DMS153 (cell line): ENCODE measurements around the gene MAP2K6.

Experiments
- DNase-seq: peaks from one replicate; lab custom pipeline; 2025; lab: John Stamatoyannopoulos, UW

The MAP2K6 gene

DNA sequence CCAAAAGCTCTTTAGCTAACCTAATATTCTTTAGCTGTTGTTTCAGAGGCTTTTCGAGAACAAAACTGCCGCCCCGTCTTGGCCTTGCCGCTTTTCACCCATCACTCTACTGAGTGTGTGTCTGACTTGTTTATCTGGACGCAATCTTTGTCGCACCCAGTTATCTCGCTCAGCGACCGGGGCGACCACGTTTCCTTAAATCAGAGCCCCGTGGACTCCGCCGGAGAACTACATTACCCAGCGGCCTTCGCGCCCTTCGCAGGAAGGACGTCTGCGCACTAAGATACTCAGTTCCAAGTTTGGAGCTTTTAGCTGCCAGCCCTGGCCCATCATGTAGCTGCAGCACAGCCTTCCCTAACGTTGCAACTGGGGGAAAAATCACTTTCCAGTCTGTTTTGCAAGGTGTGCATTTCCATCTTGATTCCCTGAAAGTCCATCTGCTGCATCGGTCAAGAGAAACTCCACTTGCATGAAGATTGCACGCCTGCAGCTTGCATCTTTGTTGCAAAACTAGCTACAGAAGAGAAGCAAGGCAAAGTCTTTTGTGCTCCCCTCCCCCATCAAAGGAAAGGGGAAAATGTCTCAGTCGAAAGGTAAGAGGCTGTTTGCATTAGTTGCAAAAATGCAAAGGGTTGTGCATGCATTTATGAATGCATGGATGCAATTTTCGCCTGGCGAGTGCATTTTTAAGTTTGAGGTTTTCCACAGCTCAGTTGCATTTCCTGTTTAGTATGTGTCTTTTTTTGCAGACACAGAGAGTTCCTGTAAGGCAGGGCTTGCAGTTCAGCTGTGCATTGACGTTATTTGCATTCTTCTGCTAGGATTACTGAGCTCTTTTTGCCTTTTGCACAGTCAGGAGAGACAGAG is at the start of gene MAP2K6:
Gene MAP2K6 (plus strand): TSS at position 290 of the 867 bp plus-strand sequence. CDS start 288 bp downstream, at position 578.
- peak; percentile 51 for DNase-seq

DNA sequence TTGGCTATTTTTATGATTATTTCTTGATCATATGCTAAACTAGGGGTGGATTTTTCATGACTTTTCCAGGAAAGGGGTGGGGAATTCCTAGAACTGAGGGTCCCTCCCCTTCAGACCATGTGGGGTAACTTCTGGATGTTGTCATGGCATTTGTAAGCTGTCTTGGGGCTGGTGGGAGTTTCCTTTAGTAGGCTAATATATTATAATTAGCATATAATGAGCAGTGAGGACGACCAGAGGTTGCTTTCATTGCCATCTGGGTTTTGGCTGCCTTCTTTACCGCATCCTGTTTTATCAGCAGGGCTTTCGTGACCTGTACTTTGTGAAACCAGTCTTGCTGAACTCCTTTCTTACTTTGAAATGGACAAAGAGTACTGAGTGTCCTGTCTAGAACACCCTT is 47.2 kb upstream of the MAP2K6 start:
- DNase-seq, result no peak

DNA sequence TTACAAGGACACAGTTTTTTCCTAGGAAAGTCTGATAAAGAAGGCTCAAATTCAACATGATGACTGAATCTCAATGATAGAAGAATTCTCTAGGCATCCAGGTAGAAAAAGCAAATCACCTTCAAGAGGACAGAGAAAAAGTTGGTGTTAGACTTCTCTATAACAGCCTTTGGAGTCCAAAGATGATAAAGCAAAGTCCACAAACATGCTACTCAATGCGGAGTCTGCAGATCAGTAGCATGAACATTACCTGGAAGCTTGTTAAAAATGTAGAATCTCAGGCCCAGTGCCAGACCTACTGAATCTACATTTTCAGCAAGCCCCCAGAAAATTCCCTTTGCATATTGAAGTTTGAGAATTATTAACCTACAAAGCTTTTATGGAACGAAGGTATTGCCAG is 41.4 kb upstream of the MAP2K6 start:
- no peak for DNase-seq

DNA sequence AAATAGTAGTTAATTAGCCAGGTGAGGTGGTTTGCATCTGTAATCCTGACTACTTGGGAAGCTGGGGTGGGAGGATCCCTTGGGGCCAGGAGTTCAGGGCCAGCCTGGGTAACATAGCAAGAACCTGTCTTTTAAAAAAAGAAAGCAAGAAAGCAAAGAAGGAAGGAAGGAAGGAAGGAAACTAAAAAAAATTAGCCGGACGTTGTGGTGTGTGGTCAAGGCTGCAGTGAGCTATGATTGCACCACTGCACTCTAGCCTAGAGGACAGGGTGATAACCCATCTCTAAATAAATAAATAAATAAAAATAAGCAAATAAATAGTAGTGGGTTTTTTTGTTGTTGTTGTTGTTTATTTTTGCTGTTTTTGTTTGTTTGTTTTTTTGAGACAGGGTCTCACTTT is 39.3 kb upstream of the MAP2K6 start:
- no peak for DNase-seq

DNA sequence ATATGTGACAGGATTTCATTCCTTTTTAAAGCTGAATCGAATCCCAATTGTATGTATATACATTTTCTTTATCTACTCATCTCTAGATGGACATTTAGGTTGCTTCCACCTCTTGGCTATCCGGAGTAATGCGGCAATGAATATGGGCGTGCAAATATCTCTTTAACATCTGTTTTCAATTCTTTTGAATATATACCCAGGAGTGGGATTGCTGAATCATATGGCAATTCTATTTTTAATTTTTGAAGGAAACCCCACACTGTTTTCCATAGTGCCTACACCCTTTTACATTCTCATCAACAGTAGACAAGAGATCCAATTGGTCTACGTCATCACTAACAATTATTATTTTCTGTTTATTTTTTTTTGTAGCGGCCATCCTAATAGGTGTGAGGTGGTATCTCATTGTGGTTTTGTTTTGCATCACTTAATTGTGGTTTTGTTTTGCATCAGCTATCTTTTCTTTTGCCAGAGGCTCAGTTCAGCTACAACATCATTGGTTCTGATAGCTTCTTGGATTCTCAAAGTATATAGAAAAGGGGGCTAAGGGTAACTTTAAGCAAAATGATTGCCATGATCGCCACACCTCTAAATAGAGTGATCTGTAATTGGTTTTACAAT is 25.6 kb upstream of the MAP2K6 start:
- DNase-seq, result no peak

DNA sequence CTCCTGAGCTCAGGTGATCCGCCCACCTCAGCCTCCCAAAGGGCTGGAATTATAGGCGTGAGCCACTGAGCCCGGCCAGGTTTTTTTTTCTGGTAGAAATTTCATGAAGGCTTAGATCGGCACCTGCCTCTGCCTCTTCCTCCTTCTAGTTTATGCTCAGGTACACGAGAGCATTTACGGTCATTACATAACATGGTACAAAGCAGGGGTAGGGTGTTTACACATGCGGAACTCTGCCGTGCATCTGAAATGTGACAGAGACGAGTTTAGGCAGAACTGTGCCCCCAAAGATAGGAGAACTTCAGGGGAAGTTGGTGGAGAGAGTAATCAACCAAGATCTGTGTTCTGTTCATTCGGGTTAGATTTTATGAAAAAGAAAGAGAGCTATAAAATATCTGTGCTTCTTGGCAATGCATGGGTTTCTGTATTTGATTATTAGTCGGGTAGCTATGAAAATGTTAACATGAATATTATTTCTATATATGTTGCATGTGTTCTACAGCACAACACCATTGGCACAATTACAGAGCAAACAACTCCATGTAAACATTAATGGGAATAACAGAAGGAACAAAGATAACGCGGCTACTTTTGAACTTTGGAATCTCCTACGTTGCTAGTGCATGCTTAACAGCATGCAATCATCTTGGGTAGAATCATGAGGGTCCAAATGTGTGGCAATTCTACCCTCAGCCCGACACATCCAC is 23.5 kb upstream of the MAP2K6 start:
- DNase-seq, result no peak

DNA sequence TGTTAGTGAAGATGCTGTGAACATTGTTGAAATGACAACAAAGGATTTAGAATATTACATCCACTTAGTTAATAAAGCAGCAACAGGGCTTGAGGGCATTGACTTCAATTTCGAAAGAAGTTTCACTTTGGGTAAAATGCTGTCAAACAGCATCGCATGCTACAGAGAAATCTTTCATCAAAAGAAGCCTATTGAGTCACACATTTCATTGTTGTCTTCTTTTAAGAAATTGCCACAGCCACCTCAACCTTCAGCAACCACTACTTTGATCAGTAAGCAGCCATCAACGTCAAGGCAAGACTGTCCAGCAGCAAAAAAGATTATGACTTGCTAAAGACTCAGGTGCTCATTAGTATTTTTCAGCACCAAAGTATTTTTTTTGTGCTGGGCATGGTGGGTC is 13.2 kb upstream of the MAP2K6 start:
- no peak for DNase-seq

DNA sequence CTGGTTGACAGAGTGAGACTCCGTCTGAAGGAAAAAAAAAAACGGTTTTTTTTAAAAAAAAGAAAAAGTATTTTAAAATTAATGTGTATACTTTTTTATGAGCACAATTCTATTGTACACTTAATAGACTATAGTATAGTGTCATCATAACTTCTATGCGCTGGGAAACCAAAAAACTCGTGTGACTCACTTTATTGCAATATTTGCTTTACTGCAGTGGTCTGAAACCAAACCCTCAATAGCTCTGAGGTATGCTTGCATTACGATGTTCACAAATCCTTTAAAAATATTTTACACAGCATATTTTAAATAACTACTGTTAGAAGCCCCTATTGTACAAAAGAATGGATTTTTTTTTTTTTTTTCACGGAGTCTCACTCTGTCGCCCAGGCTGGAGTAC is 12.4 kb upstream of the MAP2K6 start:
- no peak for DNase-seq

DNA sequence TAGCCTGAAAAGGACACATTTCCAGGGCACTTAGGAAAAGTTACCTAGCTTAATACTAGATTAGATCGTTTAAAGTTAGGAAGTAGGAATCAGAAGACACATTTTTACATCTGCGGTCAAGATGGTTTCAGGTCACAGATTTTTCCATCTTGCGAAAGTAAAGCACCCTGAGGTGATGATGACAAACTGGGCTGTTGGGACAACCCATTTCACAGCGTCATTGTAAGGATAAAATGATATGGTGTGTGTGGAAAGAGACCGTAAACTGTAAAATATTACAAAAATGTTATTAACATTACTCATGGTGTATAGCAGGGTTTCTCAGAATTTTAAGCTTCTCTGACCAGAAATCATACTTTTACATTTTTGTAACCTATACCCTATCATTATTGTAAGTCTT is 10.1 kb upstream of the MAP2K6 start:
- DNase-seq, result no peak

DNA sequence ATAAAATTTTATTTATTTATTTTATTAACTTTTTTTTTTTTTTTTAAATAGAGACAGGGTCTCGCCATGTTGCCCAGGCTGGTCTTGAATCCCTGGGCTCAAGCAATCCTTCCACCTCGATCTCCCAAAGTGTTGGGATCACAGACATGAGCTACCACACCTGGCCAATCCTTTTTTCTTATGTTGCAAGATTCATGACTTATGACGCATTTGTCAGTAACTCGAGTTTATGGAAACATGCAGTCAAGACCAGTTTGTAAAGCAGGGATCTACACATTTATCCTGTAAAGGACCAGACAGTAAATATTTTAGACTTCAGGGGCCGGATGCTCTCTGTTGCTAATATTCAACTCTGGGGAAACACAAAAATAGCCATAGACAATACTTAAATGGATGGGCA is 9.4 kb upstream of the MAP2K6 start:
- no peak for DNase-seq

DNA sequence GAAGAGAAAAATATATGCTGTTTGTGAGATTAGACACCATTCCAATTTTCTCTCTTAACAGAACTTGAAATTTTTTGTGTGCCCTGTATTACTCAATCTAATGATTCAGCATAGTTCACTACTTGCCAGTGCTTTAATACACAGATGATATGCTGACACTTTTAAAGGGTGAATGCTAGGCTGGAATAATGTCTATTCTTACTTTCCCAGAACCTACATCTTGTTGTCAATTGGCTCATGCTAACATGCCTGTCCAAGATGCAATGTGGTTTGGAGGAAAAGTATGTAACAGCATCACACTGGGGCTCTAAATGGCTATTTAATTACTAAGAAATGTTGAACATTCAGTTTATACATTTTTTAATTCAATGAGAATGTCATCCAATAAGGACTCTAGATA is 7.6 kb upstream of the MAP2K6 start:
- DNase-seq, result no peak

DNA sequence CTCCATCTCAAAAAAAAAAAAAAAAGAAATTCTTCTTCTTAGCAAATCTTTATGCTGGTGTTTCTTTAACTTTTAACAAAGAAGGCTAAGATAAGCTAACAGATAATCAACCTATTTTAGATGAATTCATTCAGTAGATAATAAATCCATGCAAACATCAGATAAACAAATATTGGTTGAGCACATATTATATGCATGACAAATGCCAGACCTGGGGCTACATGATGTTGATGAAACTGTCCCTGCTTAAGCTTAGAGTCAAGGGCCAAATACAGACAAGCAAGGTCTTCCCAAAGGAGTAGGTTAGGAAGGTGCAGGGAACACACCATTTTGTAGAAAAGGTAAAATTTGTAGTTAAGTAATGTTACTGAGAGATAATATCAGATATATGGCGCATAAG is 6.7 kb upstream of the MAP2K6 start:
- DNase-seq, result no peak

DNA sequence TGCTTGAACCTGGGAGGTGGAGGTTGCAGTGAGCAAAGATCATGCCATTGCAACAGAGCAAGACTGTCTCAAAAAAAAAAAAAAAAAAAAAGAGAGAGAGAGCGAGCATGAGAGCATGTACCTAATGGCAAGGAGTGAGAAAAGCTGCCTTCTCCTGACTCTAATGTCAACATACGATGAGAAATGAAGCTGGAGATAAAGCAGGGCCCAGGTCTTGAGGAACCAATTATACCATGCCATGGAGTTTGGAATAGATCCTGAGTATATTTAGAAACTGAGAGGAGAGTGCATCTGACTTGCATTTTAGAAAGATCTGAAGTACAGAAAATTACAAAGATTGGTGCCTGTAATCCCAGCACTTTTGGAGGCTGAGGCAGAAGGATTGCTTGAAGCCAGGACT is 3.8 kb upstream of the MAP2K6 start:
- no peak for DNase-seq

DNA sequence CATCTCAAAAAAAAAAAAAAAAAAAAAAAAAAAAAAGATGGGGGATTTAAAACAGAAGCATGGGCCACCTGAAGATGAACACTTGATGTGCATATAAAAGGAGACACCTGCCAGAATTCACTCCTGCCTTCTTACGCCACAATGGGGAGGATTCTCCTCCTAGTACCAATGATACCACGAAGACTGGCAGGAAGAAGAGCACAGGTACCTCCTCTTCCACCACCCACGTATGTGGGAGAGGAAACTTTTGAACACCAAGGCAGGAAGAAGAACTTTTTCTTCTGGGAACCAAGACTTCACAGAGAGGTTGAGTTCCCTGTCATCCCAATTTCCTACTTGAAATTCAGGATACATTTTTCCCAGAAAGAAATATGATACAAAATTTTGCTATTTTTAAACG is 2.7 kb upstream of the MAP2K6 start:
- no peak for DNase-seq

DNA sequence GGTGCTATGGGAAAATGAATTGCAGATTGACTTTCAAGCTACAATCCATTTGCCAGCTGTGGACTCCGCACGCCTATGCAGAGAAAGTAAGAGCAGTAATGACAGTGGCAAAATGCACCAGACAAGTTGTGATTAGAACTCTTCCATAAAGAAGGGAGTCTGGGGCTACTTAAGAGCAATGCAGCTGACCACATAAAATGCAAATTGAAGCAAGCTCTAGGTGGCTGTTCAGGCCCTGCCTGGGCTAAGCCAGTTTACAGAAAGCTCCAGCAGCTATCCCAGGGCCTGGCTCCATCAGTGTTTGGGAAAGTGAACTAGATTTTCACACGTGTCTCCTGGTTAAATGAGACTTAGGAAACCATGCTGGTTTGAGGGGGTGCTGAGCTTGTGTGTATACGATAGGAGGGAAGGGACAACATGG is 2.2 kb upstream of the MAP2K6 start:
- no peak for DNase-seq

DNA sequence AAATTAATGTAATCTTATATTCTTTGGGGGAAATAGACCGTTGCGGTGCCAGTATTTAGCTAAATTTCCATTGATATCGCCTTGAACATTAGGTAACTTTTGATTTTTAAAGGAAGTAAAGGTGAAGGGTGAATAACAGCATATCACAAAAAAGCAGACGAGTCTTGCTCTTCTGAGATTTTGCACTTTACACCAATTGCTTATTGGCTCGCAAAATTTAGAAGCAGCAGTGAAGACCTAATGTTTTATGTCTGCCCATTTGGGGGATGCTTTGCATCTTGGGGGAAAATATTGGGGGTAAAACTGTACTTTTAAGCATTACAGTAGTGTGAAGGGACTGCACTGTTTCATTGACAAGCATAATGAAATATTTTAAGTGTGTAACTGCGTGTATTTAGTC is 934 bp downstream of the MAP2K6 start:
- DNase-seq, result no peak

DNA sequence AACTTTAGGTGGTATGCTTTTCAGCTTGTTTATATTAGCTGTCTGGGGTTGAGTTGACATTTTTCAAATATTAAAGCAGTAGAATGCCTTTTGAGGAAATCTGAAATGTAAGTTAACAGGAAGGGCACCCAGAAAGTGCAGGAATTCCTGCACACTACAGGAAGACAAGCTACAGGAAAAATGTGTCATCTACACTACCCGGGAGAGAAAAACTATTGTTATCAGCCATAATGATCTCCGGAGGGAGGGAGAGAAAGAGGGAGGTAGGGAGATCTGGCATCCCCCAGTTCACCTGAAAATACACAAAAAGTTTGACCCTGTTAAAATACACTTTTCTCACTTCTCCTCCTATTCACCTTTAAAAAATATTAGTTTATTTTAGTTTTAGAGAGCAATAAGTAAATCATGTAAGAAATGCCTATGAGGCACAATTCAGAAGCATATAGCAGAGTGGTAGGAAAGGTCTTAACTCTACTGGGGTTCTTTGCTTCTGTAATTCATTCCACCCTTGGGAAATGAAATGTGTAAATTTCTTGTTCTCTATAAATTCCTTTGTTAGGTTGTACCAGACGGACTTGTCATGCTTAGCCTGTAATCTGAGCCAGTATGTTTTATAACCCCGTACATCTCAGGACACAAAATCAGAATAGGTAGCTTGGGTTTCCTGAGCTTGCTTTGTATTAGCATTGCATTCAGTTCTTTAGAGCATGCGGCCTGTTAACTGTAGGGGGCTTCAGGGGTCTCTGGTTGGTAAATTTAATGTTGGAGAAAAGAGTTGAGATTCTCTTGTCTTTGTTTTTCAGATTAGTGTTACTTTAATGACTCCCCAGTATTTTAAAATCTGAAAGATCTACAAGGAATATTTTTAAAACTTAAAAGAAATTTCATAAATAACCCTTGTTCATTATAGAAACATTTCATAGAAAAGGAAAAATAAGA is 3.3 kb downstream of the MAP2K6 start:
- no peak for DNase-seq

DNA sequence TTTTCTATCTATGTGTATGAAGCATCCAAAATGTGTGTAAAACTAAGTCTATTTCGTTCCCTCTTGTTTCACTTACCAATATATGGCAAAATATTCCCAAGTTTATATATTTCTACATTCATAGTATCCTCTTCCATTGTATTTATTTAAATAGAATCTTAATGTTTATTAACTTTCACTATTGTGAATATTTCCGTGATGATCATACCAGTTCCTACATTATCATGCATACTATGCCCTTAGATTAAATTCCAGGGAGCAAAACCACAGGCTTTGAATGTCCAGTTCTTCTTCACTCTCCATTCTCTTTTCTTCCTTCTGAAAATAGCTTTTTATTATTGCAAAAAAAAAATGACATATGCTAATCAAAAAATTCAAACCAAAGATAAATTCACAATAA is 4.0 kb downstream of the MAP2K6 start:
- DNase-seq, result no peak

DNA sequence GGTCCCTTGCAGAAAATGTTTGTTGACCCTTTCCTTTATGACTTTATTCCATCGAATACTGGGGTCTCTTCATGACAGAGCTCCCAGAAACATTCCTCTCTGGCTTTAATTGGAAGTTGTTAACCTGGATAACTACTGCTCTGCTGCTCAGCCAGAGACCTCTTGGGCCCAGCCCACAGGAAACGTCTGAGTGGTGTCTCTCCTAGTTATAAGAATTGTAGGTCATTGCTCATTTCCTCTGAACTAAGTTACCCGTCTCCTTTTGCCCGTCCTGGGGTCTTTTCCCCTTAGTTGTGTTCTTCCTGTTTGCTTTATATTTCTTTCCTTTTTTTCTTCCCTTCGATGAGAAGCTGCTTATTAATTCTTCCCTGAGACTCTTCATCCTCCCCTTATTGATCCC is 9.0 kb downstream of the MAP2K6 start:
- DNase-seq, result no peak

DNA sequence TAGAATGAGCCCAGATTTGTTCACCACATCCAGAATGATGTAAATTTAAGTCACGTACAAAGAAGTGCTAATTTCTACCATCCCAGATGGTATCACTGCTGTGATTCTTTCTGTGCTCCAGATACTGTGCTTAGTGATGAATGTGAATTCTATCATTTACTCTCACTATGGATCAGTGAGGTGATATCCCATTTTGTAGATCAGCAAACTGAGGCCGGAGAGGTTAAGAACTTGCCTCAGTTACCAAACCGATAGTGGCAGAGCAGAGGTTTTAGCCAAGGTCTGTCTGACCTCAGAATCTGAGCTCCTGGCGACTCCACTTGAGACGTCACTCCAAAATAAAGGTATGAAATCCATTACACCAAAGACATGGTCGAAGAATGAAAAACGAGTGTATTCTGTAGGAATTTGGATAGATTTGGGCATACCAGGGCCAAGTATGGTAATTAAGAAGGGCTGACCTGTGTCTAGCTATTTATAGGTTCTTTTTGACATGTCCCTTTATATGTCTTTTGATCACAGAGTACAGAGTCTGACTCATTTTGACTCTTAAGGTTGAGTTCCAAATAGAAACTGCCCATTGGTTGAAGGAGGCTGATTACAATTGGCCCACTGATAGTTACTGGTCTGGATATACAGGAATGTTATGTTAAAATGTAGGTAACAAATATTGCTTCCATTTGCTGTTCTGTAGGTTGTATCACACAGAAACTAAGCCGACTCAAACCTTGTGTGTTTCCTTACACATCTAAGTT is 10.0 kb downstream of the MAP2K6 start:
- no peak for DNase-seq

DNA sequence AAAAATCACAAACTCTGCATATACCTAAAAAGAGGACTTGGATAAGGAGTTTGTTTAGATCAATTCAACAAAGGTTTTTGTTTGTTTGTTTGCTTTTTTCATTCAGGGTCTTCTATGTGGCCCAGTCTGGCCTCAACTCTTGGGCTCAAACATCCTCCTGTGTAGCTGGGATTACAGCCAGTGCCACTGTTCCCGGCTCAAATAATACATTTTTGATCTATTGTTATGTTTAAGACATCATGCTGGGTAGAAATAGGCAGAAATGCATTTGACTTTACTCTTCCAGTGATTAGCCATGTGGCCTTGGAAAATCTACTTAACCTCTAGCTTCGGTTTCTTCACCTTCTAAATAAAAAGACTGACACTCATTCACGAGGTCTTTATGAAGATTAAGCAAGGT is 11.5 kb downstream of the MAP2K6 start:
- DNase-seq, result no peak
